Activated CD8-positive, alpha-beta memory T cell treated with anti-CD3 and anti-CD28 coated beads for 24 hours (primary cell): ENCODE results near the gene ASCL2.

Source experiments
- DNase-seq: peaks from one replicate; pipeline ENCODE4 v3.0.0-alpha.2; 2020

Gene ASCL2, protein sequence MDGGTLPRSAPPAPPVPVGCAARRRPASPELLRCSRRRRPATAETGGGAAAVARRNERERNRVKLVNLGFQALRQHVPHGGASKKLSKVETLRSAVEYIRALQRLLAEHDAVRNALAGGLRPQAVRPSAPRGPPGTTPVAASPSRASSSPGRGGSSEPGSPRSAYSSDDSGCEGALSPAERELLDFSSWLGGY

DNA sequence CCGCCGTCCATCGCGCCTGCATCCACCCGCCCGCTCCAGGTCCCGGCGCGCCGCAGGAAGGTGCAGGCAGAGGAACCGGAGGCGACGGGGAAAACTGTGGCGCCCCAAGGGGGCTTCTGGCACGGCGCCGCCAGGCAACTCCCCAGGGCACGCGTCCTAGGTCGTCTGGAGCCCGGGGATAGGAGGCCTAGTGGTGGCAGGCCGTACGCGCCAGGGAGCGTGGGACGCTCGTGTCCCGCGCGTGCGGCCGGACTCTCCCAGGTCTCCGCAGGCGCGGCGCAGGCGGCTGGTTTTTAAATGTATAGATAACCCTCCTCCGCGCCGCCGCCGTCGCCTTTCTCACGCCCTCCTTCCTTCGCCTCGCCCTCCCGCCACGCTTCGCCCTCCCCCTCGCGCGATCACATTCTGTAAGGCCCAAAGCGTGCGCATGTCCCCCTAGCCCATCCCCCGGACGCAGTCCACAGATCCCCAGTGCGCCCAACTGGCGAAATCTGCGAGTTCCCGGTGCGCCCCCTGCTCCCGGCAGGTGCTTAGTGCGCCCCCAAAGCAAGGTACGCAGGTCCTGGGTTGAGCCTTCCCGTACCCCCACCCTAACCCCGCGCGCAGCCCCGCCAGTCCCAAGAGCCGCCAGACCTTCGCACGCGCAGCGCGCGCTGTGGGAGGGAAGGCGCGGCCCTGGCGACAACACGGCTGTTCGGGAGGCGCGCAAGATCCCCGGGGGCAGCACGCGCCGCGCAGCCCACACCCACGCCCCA, at the start of gene ASCL2:
Gene ASCL2 (minus strand): TSS at position 267 of the 755 bp plus-strand sequence. CDS start 256 bp downstream, at position 11.
- peak; percentile 78 for DNase-seq

DNA sequence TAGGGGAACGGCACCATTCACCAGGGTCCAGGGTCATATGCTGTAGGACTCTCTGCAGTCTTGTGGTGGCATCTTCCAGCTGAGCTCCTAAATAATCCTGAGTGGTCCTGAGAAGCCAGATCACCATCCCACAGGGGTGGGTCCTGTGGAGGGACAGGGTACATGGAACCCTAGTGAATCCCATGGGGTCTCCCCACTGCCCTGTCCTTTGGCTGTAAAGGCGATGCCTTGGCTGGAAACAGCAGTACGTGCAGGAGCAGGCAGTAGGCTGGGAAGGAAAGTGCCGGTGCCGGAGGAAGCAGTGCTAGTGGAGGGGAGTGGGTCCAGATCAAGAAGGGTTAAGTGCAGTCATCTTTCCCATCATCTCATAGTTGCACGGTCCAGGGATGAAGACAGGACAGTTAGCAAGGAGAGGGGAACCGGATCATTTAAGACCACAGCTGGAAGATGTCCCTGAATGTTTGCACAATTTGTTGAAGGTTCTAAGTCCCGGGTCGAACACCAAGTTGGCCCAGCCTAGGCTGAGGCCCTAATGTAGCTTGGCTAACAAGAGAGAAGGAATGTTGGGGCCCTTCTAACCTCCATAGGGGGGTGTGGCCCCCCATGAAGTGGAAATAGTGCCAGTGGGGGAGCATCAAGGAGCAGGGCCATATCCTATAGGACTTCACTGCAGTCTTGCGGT, 49.5 kb upstream of the ASCL2 start:
- DNase-seq = no peak

- DNase-seq = no peak
Observed at GRCh38 chr11:2318707-2319106, 48.3 kb upstream of the ASCL2 start.

- peak; percentile 41 for DNase-seq
Observed at GRCh38 chr11:2318123-2318522, 47.7 kb upstream of the ASCL2 start.

DNA sequence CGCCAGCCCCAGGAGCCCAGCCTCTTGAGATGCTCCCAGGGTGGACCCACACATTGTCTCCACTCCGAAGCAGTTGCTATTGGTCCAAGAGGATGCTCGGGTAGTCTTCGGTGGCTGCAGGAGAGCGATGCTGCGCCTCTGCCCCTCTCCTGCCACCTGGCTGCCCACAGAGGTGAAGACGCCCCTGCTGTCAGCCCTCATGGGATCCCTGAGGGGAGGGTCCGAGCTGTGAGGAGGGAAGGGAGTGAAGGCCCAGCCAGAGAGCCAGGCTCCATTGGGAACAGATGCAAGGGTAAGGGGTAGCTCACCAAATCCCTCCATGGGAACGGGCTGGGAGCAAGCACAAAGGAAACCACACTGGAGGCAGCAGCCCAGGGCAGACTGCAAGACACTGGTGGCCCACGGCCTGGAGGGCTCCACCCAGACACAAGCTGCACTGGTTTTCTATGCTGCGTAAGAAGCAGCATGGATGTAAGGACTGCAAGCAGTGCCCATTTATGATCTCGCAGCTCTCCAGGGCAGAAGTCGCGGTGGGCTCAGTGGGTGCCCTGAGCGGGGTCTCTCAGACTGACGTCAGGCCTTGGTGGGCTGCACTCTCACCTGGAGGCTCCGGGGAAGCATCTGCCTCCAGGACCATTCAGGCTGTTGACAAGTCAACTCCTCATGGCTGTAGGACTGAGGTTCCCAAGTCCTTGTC, 47.1 kb upstream of the ASCL2 start:
- DNase-seq = peak; percentile 55

GRCh38 chr11:2316963-2317244, 46.5 kb upstream of the ASCL2 start:
- DNase-seq = no peak

DNA sequence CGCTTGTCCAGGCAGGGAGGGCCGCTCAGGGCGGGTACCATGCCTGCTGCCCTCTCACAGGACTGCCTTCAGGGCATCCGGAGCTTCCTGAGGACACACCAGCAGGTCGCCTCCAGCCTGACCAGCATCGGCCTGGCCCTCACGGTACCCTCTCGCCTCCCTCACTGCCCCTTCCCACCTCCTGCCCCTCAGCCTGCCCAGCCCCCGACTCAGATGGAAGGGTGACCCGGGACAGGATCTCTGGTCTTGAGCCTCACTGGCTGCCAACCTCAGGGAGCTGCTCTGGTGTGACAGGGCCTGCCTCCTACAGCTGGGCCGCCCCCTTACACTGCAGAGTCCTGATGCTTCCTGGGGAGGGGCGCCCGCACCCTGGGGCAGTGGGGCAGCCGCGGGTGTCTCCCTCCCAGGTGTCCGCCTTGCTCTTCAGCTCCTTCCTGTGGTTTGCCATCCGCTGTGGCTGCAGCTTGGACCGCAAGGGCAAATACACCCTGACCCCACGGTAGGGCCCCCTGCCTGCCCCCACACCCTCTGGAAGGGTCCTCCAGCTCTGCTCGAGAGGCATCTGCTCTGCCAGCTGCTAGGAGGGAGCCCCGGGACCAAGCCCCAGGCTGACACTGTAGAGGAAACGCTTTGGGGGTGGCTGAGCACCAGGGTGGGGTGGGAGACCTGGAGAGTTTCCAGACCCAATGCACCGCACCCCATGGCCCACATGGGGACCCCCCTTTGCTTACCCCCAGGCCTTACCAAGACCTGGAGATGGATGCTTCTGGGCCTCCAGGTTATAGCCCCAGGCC, 46.0 kb upstream of the ASCL2 start:
- no peak for DNase-seq

DNA sequence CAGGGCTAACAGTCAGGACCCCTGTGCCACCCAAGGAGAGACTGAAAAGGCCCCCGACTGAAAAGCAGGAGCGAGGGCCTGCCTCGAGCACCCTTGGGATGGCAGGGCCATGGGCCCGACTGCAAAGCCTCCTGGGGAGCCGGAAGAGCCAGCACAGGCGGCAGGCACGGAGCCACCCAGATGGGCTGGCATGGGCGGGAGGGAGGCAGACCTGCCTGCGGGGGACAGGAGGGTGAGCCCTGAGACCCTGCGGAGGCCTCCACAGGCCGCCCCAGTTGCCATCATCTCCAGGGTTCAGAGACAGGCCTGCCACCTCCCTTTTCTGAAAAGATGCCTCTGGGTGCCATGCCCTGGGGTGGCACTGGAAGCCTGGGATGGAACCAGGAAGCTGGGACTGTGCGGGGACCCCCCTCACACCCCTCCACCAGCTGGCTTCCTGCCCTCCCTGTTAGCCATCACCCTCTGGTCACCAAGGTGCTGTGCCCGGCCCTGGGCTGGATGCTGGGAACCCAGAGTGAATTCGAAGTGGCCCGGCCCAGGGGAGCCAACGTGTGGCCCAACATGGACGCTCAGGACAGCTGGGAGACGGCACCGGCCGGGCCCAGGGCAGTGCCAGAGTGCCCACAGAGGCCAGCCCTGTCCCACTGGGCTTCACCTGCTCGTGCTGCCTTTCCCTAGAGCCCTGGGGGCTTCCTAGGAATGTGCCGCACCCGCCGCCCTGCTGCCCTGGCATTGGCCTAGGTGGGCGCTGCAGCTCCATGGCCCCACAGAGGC, 45.2 kb upstream of the ASCL2 start:
- DNase-seq = no peak

GRCh38 chr11:2314525-2315394, 44.4 kb upstream of the ASCL2 start:
- no peak for DNase-seq

DNA sequence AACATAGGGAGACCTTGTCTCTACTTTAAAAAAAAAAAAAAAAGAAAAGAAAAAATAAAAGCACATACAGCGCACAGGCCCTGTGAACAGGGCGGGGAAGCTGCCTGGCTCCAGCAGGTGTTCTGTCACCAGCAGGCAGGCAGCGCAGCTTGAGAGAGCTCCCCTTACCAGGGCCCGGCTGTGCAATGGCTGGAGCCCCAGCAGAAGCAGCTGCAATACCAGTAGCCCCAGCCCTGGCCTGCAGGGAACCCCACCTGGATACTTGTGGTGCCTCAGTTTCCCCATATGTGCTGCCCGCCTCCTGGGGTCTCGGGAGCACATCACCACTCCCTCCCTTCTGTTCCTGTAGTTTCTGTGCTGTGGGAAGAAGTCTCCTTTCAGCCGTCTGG, 43.7 kb upstream of the ASCL2 start:
- no peak for DNase-seq

- no peak for DNase-seq
Observed at GRCh38 chr11:2313051-2313951, 42.9 kb upstream of the ASCL2 start.

DNA sequence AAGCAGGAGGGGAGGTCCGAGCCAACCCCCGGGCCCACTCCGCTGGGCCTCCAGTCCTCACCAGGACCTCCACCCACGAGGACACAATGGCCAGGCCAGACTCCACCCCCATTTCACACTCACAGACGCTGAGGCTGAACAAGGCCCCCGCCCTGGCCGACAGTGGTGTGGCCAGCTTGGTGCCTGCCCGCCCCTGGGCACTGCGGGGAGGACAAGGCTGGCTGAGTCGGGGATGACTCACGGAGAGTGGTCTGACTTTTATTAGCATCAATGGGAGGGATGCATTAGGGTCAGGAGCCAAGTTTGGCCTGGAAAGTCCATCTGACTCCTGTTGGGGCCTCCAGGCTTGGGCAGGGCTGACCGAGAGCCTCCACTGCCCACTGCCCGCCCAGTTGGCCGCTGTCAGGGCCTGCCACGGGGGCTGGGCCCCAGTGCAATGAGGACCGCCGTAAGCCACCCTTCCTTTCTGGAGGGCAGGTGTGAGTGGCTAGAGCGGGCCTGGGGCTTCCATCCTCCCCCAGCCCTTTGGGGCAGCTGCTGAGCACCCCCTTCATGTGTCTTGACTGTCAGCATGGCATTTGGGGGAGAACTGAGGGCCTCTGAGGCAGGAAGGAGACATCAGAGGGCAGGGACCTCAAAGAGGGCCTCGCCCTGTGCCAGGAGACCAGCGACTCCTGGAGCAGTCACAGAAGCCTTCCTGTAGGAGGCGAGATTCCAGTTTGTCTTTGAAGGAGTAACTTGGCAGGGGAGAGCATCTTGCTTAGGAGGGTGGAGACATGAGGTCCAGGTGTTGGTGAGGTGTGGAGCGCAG, 42.0 kb upstream of the ASCL2 start:
- no peak for DNase-seq

- DNase-seq = no peak
Observed at GRCh38 chr11:2311353-2312133, 41.2 kb upstream of the ASCL2 start.

DNA sequence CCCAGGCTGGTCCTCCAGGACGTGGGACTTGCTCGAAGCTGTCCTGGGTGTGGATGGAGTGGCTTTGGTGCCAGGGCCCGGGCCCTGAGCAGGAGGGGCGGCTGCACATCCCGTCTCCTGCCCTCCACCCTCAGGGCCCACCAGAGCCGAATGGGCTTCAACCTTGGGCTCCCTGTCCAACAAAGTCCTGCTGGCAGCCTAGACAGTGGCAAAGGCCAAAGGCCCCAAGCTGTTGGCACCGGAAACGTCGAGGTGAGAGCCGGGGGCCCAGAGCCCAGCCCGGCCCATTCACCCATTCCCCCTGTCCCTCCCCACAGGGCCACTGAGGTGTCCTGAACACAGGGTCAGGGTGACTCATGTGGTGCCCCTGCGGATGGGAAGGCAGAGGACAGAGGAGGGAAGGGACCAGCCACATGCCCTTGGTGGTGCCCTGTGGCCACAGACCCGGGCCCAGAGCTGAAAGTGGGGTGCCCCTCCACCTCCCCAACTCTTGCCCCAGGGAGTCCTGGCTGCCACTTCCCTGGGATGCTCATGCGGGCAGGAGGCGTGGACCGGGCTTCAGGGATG, 40.5 kb upstream of the ASCL2 start:
- DNase-seq = no peak

DNA sequence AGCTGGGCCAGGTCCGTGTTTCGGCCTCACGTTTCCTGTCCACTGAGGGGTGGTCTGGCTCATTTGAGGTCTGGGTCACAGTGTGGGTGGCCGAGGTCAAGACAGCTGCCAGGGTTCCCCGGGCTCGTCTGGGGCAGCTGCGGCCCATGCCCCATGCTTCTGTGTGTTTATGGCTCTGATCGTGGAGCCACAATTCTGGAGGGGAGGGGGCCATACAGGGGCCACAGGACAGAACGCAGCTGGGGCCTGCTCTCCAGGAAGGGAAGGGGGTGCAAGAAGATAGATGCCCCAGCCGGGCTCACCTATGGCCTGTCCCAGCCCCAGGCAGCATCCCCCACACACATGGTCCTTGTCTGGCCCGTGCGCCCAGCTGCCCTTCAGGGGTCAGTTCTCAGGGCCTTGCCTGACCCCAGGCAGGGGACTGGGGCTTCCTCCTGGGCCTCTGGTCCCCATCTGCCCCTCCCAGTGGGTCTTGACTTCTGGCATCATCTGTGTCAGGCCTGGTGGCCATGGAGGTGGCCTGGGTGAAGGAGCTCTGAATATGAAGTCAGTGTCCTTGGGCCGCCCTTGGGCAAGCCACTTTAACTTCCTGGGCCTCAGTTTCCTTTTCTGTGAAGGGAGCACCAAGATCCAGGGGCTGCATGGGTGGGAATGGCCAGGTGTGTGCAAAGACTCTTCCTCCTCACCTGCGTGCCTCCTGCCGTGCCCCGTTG, 39.8 kb upstream of the ASCL2 start:
- no peak for DNase-seq

DNA sequence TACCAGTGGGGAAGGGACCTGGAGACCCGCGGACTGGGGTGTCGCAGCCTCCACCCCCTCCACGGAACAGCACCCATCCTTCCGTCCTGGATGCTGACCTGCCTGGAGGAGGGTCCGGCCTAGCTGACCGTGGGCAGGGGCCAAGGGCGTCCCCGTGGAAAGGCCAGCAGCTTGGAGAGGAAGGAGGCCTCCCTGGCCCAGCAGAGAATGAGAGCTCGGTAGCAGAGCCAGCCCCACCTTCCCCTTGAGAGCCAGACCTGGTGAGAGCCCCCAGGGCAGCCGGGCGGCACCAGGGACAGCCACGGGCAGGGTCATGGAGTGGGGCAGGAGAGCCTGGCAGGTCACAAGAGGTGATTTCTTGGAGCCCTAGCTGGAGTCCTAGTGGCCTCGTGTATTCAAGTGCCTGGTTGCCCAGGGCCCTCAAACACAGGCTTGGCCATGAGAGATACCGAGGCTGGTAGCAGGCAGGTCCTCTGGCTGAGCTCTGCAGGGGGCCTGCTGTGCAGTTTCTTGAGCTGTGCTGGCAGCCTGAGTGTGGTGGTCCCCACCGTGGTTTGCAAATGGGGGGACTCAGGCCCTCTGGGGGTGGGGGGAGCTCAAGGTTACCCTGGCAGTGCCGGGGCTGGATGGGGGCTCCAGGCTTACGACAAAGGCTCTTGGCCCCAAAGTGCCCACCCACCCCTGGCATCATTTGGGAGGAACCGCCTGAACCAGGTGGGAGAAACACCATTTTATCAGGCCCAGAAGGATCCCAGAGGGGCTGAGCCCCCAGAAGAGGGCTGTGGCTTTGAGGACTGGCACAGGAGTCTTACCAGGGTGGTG, 39.1 kb upstream of the ASCL2 start:
- no peak for DNase-seq
